Neuronal stem cell (in vitro differentiated cells): Measurements from ENCODE around the gene ZNF512B.

Experiments used
- DNase-seq: peaks from one replicate; pipeline ENCODE4 v3.0.0-alpha.2; 2013; ENCODE audit warnings: low spot score
- H2AFZ ChIP-seq: one replicate; pipeline ENCODE4 v1.6.1; 2013; ENCODE audit warnings: mild to moderate bottlenecking, low read length, inconsistent platforms
- H2AK5ac ChIP-seq: 2 replicates; pipeline ENCODE4 v1.6.1; 2013; ENCODE audit warnings: low read depth, mild to moderate bottlenecking, inconsistent platforms, low read length, moderate library complexity, mixed read lengths
- H2BK120ac ChIP-seq: 2 replicates; pipeline ENCODE4 v1.6.1; 2013; ENCODE audit warnings: low read depth, mild to moderate bottlenecking, inconsistent platforms, low read length, moderate library complexity, mixed read lengths
- H2BK12ac ChIP-seq: one replicate; pipeline ENCODE4 v1.6.1; 2013; ENCODE audit warnings: low read length, inconsistent platforms
- H2BK15ac ChIP-seq: 2 replicates; pipeline ENCODE4 v1.6.1; 2013; ENCODE audit warnings: mild to moderate bottlenecking, low read length, inconsistent platforms, mixed read lengths
- H2BK5ac ChIP-seq: one replicate; pipeline ENCODE4 v1.6.1; 2013; ENCODE audit warnings: inconsistent platforms, mild to moderate bottlenecking, low read length, moderate library complexity
- H3K14ac ChIP-seq: one replicate; pipeline ENCODE4 v1.6.1; 2013; ENCODE audit warnings: low read length, inconsistent platforms
- H3K18ac ChIP-seq: 2 replicates; pipeline ENCODE4 v1.6.1; 2013; ENCODE audit warnings: low read length, inconsistent platforms
- H3K23ac ChIP-seq: 2 replicates; pipeline ENCODE4 v1.6.1; 2013; ENCODE audit warnings: low read depth, mild to moderate bottlenecking, mixed read lengths, low read length, inconsistent platforms; ENCODE audit not compliant: poor library complexity
- H3K27ac ChIP-seq: replicated peaks from 3 replicates; pipeline ENCODE4 v1.5.1; 2013; ENCODE audit warnings: low read length, inconsistent platforms
- H3K27me3 ChIP-seq, 3 experiments: 2 replicates each; pipeline ENCODE4 v1.6.1; 2013; ENCODE audit warnings: low read length in 3 of 3, mild to moderate bottlenecking in 2 of 3, inconsistent platforms in 1 of 3, low read depth in 1 of 3, mixed read lengths in 1 of 3, moderate library complexity in 1 of 3; ENCODE audit not compliant: control insufficient read depth in 3 of 3, insufficient read depth in 3 of 3
- H3K36me3 ChIP-seq, 2 donors: replicated peaks in 1 of 2; 2 replicates each; pipeline ENCODE4 v1.6.1; 2013; ENCODE audit warnings: low read length in 2 of 2; ENCODE audit not compliant: control insufficient read depth in 2 of 2, insufficient read depth in 2 of 2
- H3K4ac ChIP-seq: 2 replicates; pipeline ENCODE4 v1.6.1; 2013; ENCODE audit warnings: inconsistent platforms, mild to moderate bottlenecking, low read length, moderate library complexity
- H3K4me1 ChIP-seq, 2 donors: 1 replicate in 1 of 2; 2 replicates in 1 of 2; pipeline ENCODE4 v1.6.1; 2013; ENCODE audit warnings: low read length in 2 of 2, low read depth in 1 of 2; ENCODE audit not compliant: control insufficient read depth in 2 of 2, insufficient read depth in 1 of 2
- H3K4me2 ChIP-seq: one replicate; pipeline ENCODE4 v1.6.1; 2013; ENCODE audit warnings: mild to moderate bottlenecking, low read length, inconsistent platforms; ENCODE audit not compliant: insufficient read depth, poor library complexity, severe bottlenecking
- H3K4me3 ChIP-seq, 2 donors: 2 replicates each; pipeline ENCODE4 v1.5.1; 2013; ENCODE audit warnings: low read length in 2 of 2, mild to moderate bottlenecking in 2 of 2, inconsistent platforms in 1 of 2, moderate library complexity in 1 of 2
- H3K79me1 ChIP-seq: one replicate; pipeline ENCODE4 v1.6.1; 2013; ENCODE audit warnings: low read depth, mild to moderate bottlenecking, inconsistent platforms, low read length, moderate library complexity
- H3K9ac ChIP-seq: one replicate; pipeline ENCODE4 v1.6.1; 2013; ENCODE audit warnings: mild to moderate bottlenecking, low read depth, low read length, inconsistent platforms; ENCODE audit not compliant: poor library complexity
- H3K9me3 ChIP-seq, 2 donors: replicated peaks in 1 of 2; 2 replicates each; pipeline versions ENCODE3 to v1.6.1; 2013; ENCODE audit warnings: low read length in 2 of 2, mild to moderate bottlenecking in 2 of 2, inconsistent platforms in 1 of 2, low read depth in 1 of 2, mixed read lengths in 1 of 2, moderate library complexity in 1 of 2; ENCODE audit not compliant: control insufficient read depth in 2 of 2, insufficient read depth in 1 of 2
- H4K8ac ChIP-seq: one replicate; pipeline ENCODE4 v1.6.1; 2013; ENCODE audit warnings: low read depth, mild to moderate bottlenecking, inconsistent platforms, low read length, moderate library complexity
- H4K91ac ChIP-seq: one replicate; pipeline ENCODE4 v1.6.1; 2013; ENCODE audit warnings: low read length, low read depth, mild to moderate bottlenecking, inconsistent platforms; ENCODE audit not compliant: poor library complexity
- WGBS, 2 donors: extraction: QIAGEN DNeasy Blood & Tissue Kit; methylation state at CpG; one replicate each; pipeline ENCODE4 v1.1.7; 2013; ENCODE audit warnings: missing lambda C conversion rate in 2 of 2, mixed read lengths in 1 of 2; ENCODE audit not compliant: insufficient read length in 2 of 2, insufficient replicate concordance in 1 of 2; ENCODE audit errors: extremely low coverage in 2 of 2; 5-methylcytosine and 5-hydroxymethylcytosine counted together

ZNF512B gene

GRCh38 chr20:63957690-63958441, 11.9 kb downstream of the ZNF512B start:
- H3K18ac ChIP-seq: no peak overlapping the region
- no peak overlapping the region for H4K91ac ChIP-seq
- no CpG with 5 or more reads among the region's 13 CpGs for WGBS, 2 donors
- no peak overlapping the region for H2BK12ac ChIP-seq
- peak overlapping the region; percentile 62 for H2BK5ac ChIP-seq
- no peaks in the 10 kb centered on the region for H3K27me3 ChIP-seq
- H2AK5ac ChIP-seq: no peak overlapping the region
- no peak overlapping the region for H3K4ac ChIP-seq
- no peak overlapping the region for H2AFZ ChIP-seq
- no peak overlapping the region for H3K9ac ChIP-seq
- H3K4me2 ChIP-seq: no peak overlapping the region
- no peaks in the 10 kb centered on the region for H3K9me3 ChIP-seq
- no peak overlapping the region for H2BK120ac ChIP-seq
- H3K4me1 ChIP-seq: peaks cover 24 to 27% of the 10 kb centered on the region in 2 donors
- no peak overlapping the region for H3K27ac ChIP-seq
- H3K36me3 ChIP-seq: peaks cover 25 to 50% of the 10 kb centered on the region in 2 donors
- no peak overlapping the region for H4K8ac ChIP-seq
- H3K14ac ChIP-seq: no peak overlapping the region
- H3K4me3 ChIP-seq: no peak overlapping the region
- H2BK15ac ChIP-seq: no peak overlapping the region
- H3K23ac ChIP-seq: no peak overlapping the region
- peaks cover 27% of the 10 kb centered on the region for H3K79me1 ChIP-seq
- no peak for DNase-seq

- Histone ChIP-seq H3K79me1 (peaks cover 28% of the 10 kb centered on the region), H3K23ac (peak overlapping the region; percentile 93), H3K9me3 (no peaks in the 10 kb centered on the region), H3K9ac (peak overlapping the region; percentile 70), H2BK120ac (no peak overlapping the region), H3K4me3 (peak overlapping the region in 1 of 2 donors; percentile 77), H3K14ac (no peak overlapping the region), H2BK12ac (peak overlapping the region; percentile 30), H2BK15ac (no peak overlapping the region), H2BK5ac (peak overlapping the region; percentile 82), H3K27ac (peak overlapping the region; percentile 15), H3K18ac (peak overlapping the region; percentile 83), H3K27me3 (no peaks in the 10 kb centered on the region), H4K8ac (no peak overlapping the region), H3K4me1 (peaks cover 24 to 27% of the 10 kb centered on the region in 2 donors), H3K4me2 (peak overlapping the region; percentile 78), H2AFZ (peak overlapping the region; percentile 58), H4K91ac (no peak overlapping the region), H2AK5ac (peak overlapping the region; percentile 84), H3K36me3 (peaks cover 24 to 49% of the 10 kb centered on the region in 2 donors), H3K4ac (no peak overlapping the region)
- no peak for DNase-seq
- WGBS, 2 donors: no CpG with 5 or more reads among the region's 28 CpGs
These were observed 12.6 kb downstream of the ZNF512B start for GRCh38 chr20:63957004-63957689.

GRCh38 chr20:63956664-63957003, 13.1 kb downstream of the ZNF512B start:
- no CpG with 5 or more reads among the region's 15 CpGs for WGBS, 2 donors
- no peak overlapping the region for H3K27ac ChIP-seq

More at GRCh38 chr20:63956664-63957003, 13.1 kb downstream of the ZNF512B start:
- H3K4me3 ChIP-seq: peak overlapping the region in 1 of 2 donors; percentile 77
- H3K27me3 ChIP-seq: no peaks in the 10 kb centered on the region
- no peak overlapping the region for H2BK120ac ChIP-seq
- H3K4me2 ChIP-seq: peak overlapping the region; percentile 78
- DNase-seq: no peak
- H2AFZ ChIP-seq: peak overlapping the region; percentile 58
- H2AK5ac ChIP-seq: no peak overlapping the region
- H2BK5ac ChIP-seq: peak overlapping the region; percentile 82
- H4K8ac ChIP-seq: no peak overlapping the region
- H3K4ac ChIP-seq: no peak overlapping the region
- peaks cover 24 to 27% of the 10 kb centered on the region in 2 donors for H3K4me1 ChIP-seq
- H2BK12ac ChIP-seq: no peak overlapping the region
- no peaks in the 10 kb centered on the region for H3K9me3 ChIP-seq
- no peak overlapping the region for H3K23ac ChIP-seq
- H4K91ac ChIP-seq: no peak overlapping the region
- H3K14ac ChIP-seq: no peak overlapping the region
- peaks cover 31% of the 10 kb centered on the region for H3K79me1 ChIP-seq
- H3K36me3 ChIP-seq: peaks cover 19 to 45% of the 10 kb centered on the region in 2 donors
- no peak overlapping the region for H3K9ac ChIP-seq
- no peak overlapping the region for H2BK15ac ChIP-seq
- no peak overlapping the region for H3K18ac ChIP-seq
